D721Med (cell line): ENCODE measurements around the gene UBXN4.

Experiments
- DNase-seq: peaks from one replicate; pipeline ENCODE4 v3.0.0; 2011; ENCODE audit warnings: low spot score; ENCODE audit not compliant: insufficient read length
- FAIRE-seq: peaks from 2 replicates; lab custom pipeline; 2011; peaks lifted over from hg19 to GRCh38; lab: Jason Lieb, UNC
- CTCF ChIP-seq: IDR thresholded peaks from 2 replicates; pipeline ENCODE4 v1.5.1; 2012; ENCODE audit warnings: mild to moderate bottlenecking, control low read depth; ENCODE audit not compliant: insufficient read depth; ENCODE audit errors: missing control alignments

The UBXN4 gene

GRCh38 chr2:135741043-135741394, 636 bp upstream of the UBXN4 start:
- DNase-seq: no peak
- FAIRE-seq: no peak
- no peak for TF ChIP-seq CTCF

GRCh38 chr2:135742325-135742757, 686 bp downstream of the UBXN4 start:
- FAIRE-seq (peak; percentile 46), DNase-seq (no peak)
- no peak for TF ChIP-seq CTCF

- DNase-seq (no peak), FAIRE-seq (peak; percentile 82)
- TF ChIP-seq CTCF: no peak
Measured at GRCh38 chr2:135743860-135744259, 2.2 kb downstream of the UBXN4 start.

- peak; percentile 72 for FAIRE-seq
- TF ChIP-seq CTCF: peak; percentile 45
- peak; percentile 21 for DNase-seq
Measured at GRCh38 chr2:135744760-135745314, 3.2 kb downstream of the UBXN4 start.

- FAIRE-seq (no peak), DNase-seq (no peak)
- TF ChIP-seq CTCF: no peak
Measured at GRCh38 chr2:135745545-135745944, 3.9 kb downstream of the UBXN4 start.

- DNase-seq (no peak), FAIRE-seq (no peak)
- TF ChIP-seq CTCF: no peak
Measured at GRCh38 chr2:135755573-135755972, 13.9 kb downstream of the UBXN4 start.

- no peak for DNase-seq
- no peak for TF ChIP-seq CTCF
- FAIRE-seq: no peak
Measured at GRCh38 chr2:135756692-135757091, 15.0 kb downstream of the UBXN4 start.
